ENCODE results near the gene UBR3.

Gene UBR3

DNA sequence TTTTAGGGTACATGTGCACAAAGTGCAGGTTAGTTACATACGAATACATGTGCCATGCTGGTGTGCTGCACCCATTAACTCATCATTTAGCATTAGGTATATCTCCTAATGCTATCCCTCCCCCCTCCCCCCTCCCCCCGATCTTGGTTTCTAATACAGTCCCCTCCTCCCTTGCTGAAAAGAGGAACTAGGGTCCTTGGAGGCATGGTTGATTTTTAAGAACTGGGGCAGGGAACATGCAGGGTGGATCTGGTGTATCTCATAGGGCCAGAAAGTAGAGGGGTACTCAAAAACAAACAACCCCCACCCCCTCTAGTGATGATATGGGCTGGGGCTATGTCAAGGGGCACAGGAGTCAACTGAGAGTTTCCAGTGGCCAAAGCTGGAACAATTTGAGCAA, 153.4 kb downstream of the UBR3 start:
- no peak overlapping the region for H3K9ac ChIP-seq (ENCODE audit: low read depth in 1 of 2, low read length in 2 of 2)
- H3K4me3 ChIP-seq (ENCODE audit: low read length in 2 of 2): no peak overlapping the region
- no peaks in the 10 kb centered on the region for H3K27me3 ChIP-seq (ENCODE audit: control insufficient read depth in 2 of 2, insufficient read depth in 2 of 2, low read length in 2 of 2)
- H3K4me1 ChIP-seq (ENCODE audit: control insufficient read depth in 2 of 2, insufficient read depth in 2 of 2, low read length in 2 of 2): no peaks in the 10 kb centered on the region
- peaks cover 3 to 6% of the 10 kb centered on the region in 2 donors for H3K36me3 ChIP-seq (ENCODE audit: control insufficient read depth in 2 of 2, insufficient read depth in 2 of 2, low read length in 2 of 2)
- H3K9me3 ChIP-seq (ENCODE audit: control insufficient read depth in 2 of 2, low read length in 2 of 2): peaks cover 0 to 3% of the 10 kb centered on the region in 2 donors
- no peak overlapping the region for H3K27ac ChIP-seq (ENCODE audit: low read depth in 2 of 2, low read length in 2 of 2)

DNA sequence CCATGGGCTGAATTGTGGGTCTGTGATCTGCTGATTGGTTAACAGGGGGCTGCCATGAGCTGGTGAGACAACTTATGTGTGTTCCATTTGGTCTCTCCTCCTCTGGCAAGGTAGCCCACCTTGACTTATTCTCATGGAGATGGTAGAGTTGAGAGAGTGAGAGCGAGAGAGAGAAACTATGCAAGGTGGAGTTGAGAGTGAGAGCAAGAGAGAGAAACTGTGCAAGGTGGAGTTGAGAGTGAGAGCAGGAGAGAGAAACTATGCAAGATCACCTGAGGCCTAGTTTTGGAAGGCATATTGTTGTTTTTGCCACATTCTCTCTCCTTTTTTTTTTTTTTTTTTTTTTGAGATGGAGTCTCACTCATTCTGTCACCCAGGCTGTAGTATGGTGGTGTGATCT, 155.7 kb downstream of the UBR3 start:
- Histone ChIP-seq H3K4me1 (ENCODE audit: control insufficient read depth in 2 of 2, insufficient read depth in 2 of 2, low read length in 2 of 2) (no peaks in the 10 kb centered on the region), H3K36me3 (ENCODE audit: control insufficient read depth in 2 of 2, insufficient read depth in 2 of 2, low read length in 2 of 2) (peaks cover 2 to 6% of the 10 kb centered on the region in 2 donors), H3K27ac (ENCODE audit: low read depth in 2 of 2, low read length in 2 of 2) (no peak overlapping the region), H3K9ac (ENCODE audit: low read depth in 1 of 2, low read length in 2 of 2) (no peak overlapping the region), H3K4me3 (ENCODE audit: low read length in 2 of 2) (no peak overlapping the region), H3K9me3 (ENCODE audit: control insufficient read depth in 2 of 2, low read length in 2 of 2) (no peaks in the 10 kb centered on the region), H3K27me3 (ENCODE audit: control insufficient read depth in 2 of 2, insufficient read depth in 2 of 2, low read length in 2 of 2) (no peaks in the 10 kb centered on the region)

DNA sequence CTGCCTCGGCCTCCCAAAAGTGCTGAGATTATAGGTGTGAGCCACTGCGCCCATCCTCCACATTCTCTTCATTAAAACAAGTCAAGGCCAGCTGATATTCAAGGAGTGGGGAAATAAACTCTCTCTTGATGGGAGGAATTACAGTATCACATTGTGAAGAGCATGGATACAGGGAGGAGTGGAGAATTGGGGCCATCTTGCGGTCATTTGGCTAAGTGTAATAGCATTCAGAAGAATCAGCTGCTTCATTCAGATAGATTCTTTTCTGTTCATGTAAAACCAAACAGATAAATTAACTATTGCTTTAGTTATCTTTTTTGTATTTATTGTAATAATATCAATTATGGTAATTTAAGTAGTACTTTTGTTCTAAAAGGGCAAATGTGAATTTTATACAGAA, 156.3 kb downstream of the UBR3 start:
- Histone ChIP-seq H3K4me1 (ENCODE audit: control insufficient read depth in 2 of 2, insufficient read depth in 2 of 2, low read length in 2 of 2) (no peaks in the 10 kb centered on the region), H3K27me3 (ENCODE audit: control insufficient read depth in 2 of 2, insufficient read depth in 2 of 2, low read length in 2 of 2) (no peaks in the 10 kb centered on the region), H3K4me3 (ENCODE audit: low read length in 2 of 2) (no peak overlapping the region), H3K36me3 (ENCODE audit: control insufficient read depth in 2 of 2, insufficient read depth in 2 of 2, low read length in 2 of 2) (peaks cover 2 to 7% of the 10 kb centered on the region in 2 donors), H3K9ac (ENCODE audit: low read depth in 1 of 2, low read length in 2 of 2) (no peak overlapping the region), H3K27ac (ENCODE audit: low read depth in 2 of 2, low read length in 2 of 2) (no peak overlapping the region), H3K9me3 (ENCODE audit: control insufficient read depth in 2 of 2, low read length in 2 of 2) (no peaks in the 10 kb centered on the region)

DNA sequence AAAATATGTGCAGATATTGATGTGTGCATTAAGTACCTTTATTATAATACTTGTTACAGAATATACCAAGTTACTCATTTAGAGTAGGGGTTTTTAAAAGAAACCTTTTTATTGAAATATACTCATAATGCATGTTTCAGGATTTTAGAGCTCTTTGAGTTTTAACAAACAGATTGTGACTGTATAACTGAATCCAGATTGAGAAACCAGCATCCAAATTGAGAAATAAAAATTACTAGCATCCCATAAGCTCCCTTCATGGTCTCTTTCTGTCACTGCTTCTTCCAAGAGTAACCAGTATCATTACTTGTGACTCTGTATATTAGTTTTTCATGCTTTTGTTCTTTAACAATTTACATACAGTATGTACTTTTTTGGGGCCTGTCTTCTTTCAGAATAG, 156.9 kb downstream of the UBR3 start:
- no peaks in the 10 kb centered on the region for H3K4me1 ChIP-seq (ENCODE audit: control insufficient read depth in 2 of 2, insufficient read depth in 2 of 2, low read length in 2 of 2)

DNA sequence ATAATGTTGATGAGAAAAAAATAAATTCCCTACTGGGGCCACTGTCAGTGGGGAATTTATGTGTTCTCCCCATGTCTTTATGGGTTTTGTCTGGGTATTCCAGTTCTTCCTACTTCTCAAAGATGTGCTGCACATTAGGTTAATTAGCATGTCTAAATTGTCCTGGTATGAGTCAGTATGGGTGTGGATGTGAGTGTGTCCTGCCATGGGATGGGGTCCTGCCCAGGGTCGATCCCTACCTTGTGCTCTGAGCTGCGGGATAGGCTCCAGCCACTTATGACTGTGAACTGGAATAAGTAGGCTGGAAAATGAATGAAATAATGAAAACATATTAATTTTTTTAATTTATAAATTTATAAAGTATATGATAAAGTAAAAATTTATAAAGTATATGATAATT, 167.5 kb downstream of the UBR3 start:
- no peaks in the 10 kb centered on the region for H3K4me1 ChIP-seq (ENCODE audit: control insufficient read depth in 2 of 2, insufficient read depth in 2 of 2, low read length in 2 of 2)
- H3K36me3 ChIP-seq (ENCODE audit: control insufficient read depth in 2 of 2, insufficient read depth in 2 of 2, low read length in 2 of 2): peaks cover 0 to 8% of the 10 kb centered on the region in 2 donors
- no peaks in the 10 kb centered on the region for H3K9me3 ChIP-seq (ENCODE audit: control insufficient read depth in 2 of 2, low read length in 2 of 2)
- H3K9ac ChIP-seq (ENCODE audit: low read depth in 1 of 2, low read length in 2 of 2): no peak overlapping the region
- no peak overlapping the region for H3K4me3 ChIP-seq (ENCODE audit: low read length in 2 of 2)
- no peaks in the 10 kb centered on the region for H3K27me3 ChIP-seq (ENCODE audit: control insufficient read depth in 2 of 2, insufficient read depth in 2 of 2, low read length in 2 of 2)
- no peak overlapping the region for H3K27ac ChIP-seq (ENCODE audit: low read depth in 2 of 2, low read length in 2 of 2)

More for the DNA sequence above, 156.9 kb downstream of the UBR3 start:
- H3K4me3 ChIP-seq (ENCODE audit: low read length in 2 of 2): no peak overlapping the region
- H3K9me3 ChIP-seq (ENCODE audit: control insufficient read depth in 2 of 2, low read length in 2 of 2): no peaks in the 10 kb centered on the region
- H3K9ac ChIP-seq (ENCODE audit: low read depth in 1 of 2, low read length in 2 of 2): no peak overlapping the region
- no peak overlapping the region for H3K27ac ChIP-seq (ENCODE audit: low read depth in 2 of 2, low read length in 2 of 2)
- H3K36me3 ChIP-seq (ENCODE audit: control insufficient read depth in 2 of 2, insufficient read depth in 2 of 2, low read length in 2 of 2): peaks cover 2 to 4% of the 10 kb centered on the region in 2 donors
- H3K27me3 ChIP-seq (ENCODE audit: control insufficient read depth in 2 of 2, insufficient read depth in 2 of 2, low read length in 2 of 2): no peaks in the 10 kb centered on the region

DNA sequence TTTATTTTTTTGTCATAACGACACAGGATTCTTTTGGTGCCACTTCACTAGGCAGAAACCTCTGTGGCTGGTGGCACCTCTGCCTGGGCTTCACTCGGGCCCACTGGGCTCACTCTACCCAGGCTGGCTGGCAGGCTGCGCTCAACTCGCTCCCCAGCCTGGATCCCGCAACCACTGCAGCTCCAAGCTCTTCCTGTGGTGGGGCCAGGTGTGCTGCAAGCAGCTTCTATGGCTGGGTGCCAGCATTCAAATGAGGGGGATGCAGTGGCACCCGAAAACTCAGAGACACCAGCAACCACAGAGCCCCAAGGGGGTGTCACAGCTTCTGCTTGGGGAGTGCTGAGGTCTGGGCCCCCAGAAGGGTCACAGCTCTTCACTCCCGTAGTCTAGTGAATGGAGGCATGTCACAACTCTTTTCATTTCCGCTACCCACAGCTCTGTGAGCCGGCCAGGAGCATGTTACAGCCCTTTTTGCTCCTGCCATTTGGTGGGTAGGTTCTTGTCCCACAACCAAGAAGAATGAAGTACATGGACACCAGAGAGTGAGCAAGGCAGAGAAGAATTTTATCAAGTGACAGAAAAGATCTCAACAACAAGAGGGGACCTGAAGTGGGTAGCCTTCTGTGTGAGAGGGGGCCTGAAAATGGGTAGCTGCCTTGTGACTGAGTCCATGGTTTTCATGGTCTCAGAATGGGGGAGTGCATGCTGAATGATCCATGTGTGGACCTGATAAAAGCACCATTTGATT, 170.1 kb downstream of the UBR3 start:
- Histone ChIP-seq H3K9me3 (ENCODE audit: control insufficient read depth in 2 of 2, low read length in 2 of 2) (no peaks in the 10 kb centered on the region), H3K4me3 (ENCODE audit: low read length in 2 of 2) (no peak overlapping the region), H3K9ac (ENCODE audit: low read depth in 1 of 2, low read length in 2 of 2) (no peak overlapping the region), H3K36me3 (ENCODE audit: control insufficient read depth in 2 of 2, insufficient read depth in 2 of 2, low read length in 2 of 2) (peaks cover 5 to 8% of the 10 kb centered on the region in 2 donors), H3K27ac (ENCODE audit: low read depth in 2 of 2, low read length in 2 of 2) (no peak overlapping the region), H3K27me3 (ENCODE audit: control insufficient read depth in 2 of 2, insufficient read depth in 2 of 2, low read length in 2 of 2) (no peaks in the 10 kb centered on the region), H3K4me1 (ENCODE audit: control insufficient read depth in 2 of 2, insufficient read depth in 2 of 2, low read length in 2 of 2) (no peaks in the 10 kb centered on the region)

DNA sequence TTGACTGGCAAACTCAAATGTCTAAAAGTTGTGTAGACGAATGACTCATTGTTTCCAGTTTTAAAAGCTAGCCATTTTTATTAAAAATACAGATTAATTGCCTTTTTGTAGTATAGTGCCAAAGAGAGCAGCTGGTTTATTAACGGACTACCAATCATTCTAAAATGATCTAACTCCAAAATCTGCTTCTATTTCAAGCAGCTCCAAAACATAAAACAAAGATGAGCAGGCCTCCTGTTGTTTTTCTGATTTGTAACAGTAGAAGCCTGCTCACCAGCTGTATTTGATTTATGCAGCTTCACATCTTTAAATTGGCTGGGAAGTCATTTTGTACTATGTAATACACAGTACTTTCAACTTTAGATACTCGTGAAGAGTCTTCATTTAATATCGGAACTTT, 171.8 kb downstream of the UBR3 start:
- H3K27me3 ChIP-seq (ENCODE audit: control insufficient read depth in 2 of 2, insufficient read depth in 2 of 2, low read length in 2 of 2): no peaks in the 10 kb centered on the region
- H3K9ac ChIP-seq (ENCODE audit: low read depth in 1 of 2, low read length in 2 of 2): no peak overlapping the region
- H3K36me3 ChIP-seq (ENCODE audit: control insufficient read depth in 2 of 2, insufficient read depth in 2 of 2, low read length in 2 of 2): peaks cover 11 to 14% of the 10 kb centered on the region in 2 donors
- no peaks in the 10 kb centered on the region for H3K9me3 ChIP-seq (ENCODE audit: control insufficient read depth in 2 of 2, low read length in 2 of 2)
- no peaks in the 10 kb centered on the region for H3K4me1 ChIP-seq (ENCODE audit: control insufficient read depth in 2 of 2, insufficient read depth in 2 of 2, low read length in 2 of 2)
- H3K4me3 ChIP-seq (ENCODE audit: low read length in 2 of 2): no peak overlapping the region
- no peak overlapping the region for H3K27ac ChIP-seq (ENCODE audit: low read depth in 2 of 2, low read length in 2 of 2)

DNA sequence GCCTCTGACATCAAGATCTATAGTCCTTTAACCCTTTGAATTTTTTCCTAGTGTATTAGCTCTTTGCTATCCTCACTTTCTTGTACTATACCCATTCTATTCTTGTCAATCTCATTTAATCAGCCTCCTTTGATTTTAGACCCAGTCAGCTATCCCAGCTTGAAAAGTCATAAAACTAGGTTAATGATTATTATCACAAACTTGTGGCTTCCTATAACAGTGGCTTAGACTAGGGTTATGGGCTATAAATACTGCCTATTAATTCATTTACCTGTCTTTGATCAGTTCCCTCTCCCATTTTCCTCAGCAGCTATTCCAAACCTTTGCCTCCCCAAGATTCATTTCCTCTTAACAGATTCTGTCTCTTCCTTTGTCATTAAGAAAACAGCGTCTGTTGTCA, 174.8 kb downstream of the UBR3 start:
- H3K4me1 ChIP-seq (ENCODE audit: control insufficient read depth in 2 of 2, insufficient read depth in 2 of 2, low read length in 2 of 2): no peaks in the 10 kb centered on the region
- H3K36me3 ChIP-seq (ENCODE audit: control insufficient read depth in 2 of 2, insufficient read depth in 2 of 2, low read length in 2 of 2): peaks cover 14 to 21% of the 10 kb centered on the region in 2 donors
- no peaks in the 10 kb centered on the region for H3K27me3 ChIP-seq (ENCODE audit: control insufficient read depth in 2 of 2, insufficient read depth in 2 of 2, low read length in 2 of 2)
- no peak overlapping the region for H3K4me3 ChIP-seq (ENCODE audit: low read length in 2 of 2)
- no peaks in the 10 kb centered on the region for H3K9me3 ChIP-seq (ENCODE audit: control insufficient read depth in 2 of 2, low read length in 2 of 2)
- no peak overlapping the region for H3K9ac ChIP-seq (ENCODE audit: low read depth in 1 of 2, low read length in 2 of 2)
- H3K27ac ChIP-seq (ENCODE audit: low read depth in 2 of 2, low read length in 2 of 2): no peak overlapping the region

DNA sequence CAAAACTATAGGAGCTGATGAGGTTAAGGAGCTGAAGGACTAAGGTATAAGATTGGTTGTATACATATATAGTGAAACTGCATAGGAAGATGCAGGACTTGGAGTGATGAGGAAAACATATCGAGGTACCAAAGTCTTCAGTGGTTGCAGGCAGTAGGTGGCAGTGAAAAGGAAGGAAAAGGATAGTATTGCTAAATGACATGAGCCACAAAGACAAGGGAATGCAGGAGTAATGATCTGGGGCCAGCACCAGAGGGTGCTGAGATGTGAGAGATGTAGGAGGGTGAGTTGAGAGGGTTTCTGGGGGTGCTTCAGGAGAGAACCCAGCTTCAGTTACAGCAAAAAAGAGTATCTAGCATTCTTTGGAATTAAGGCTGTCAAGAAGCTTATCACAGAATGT, 178.4 kb downstream of the UBR3 start:
- no peaks in the 10 kb centered on the region for H3K27me3 ChIP-seq (ENCODE audit: control insufficient read depth in 2 of 2, insufficient read depth in 2 of 2, low read length in 2 of 2)
- H3K4me1 ChIP-seq (ENCODE audit: control insufficient read depth in 2 of 2, insufficient read depth in 2 of 2, low read length in 2 of 2): no peaks in the 10 kb centered on the region
- H3K9me3 ChIP-seq (ENCODE audit: control insufficient read depth in 2 of 2, low read length in 2 of 2): no peaks in the 10 kb centered on the region
- no peak overlapping the region for H3K27ac ChIP-seq (ENCODE audit: low read depth in 2 of 2, low read length in 2 of 2)
- H3K36me3 ChIP-seq (ENCODE audit: control insufficient read depth in 2 of 2, insufficient read depth in 2 of 2, low read length in 2 of 2): peaks cover 14% of the 10 kb centered on the region in 2 donors
- no peak overlapping the region for H3K9ac ChIP-seq (ENCODE audit: low read depth in 1 of 2, low read length in 2 of 2)
- no peak overlapping the region for H3K4me3 ChIP-seq (ENCODE audit: low read length in 2 of 2)

DNA sequence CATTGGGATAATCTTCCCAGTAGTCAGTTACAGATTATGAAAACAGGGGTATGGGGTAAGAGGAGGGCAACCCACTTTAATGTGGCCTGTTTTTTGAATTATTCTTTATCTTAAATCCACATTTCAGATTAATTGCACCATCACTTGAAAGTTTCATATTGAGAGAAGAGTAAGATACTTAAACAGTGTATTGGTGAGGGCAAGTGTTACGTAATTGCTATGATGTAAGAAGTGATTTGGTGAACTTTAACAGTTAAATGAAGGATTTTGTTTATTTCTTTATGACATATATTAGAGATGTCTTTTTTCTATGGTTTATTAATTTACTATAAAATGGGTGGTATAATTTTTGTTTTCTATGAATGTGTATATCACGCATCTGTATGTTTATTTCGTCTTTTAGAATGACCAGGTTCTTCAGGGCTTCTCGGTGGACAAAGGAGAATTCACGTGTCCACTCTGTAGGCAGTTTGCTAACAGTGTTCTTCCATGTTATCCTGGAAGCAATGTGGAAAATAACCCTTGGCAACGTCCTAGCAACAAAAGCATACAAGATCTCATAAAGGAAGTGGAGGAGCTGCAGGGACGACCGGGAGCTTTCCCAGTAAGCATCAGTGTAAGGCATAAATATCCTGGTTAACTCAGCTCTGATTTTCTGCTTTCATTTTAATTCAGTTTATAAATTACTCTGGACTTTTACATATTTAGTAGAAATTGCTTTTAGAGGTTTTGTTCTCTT, 179.5 kb downstream of the UBR3 start:
- no peaks in the 10 kb centered on the region for H3K27me3 ChIP-seq (ENCODE audit: control insufficient read depth in 2 of 2, insufficient read depth in 2 of 2, low read length in 2 of 2)

More for the DNA sequence above, 179.5 kb downstream of the UBR3 start:
- Histone ChIP-seq H3K27ac (ENCODE audit: low read depth in 2 of 2, low read length in 2 of 2) (no peak overlapping the region), H3K9me3 (ENCODE audit: control insufficient read depth in 2 of 2, low read length in 2 of 2) (no peaks in the 10 kb centered on the region), H3K4me3 (ENCODE audit: low read length in 2 of 2) (no peak overlapping the region), H3K9ac (ENCODE audit: low read depth in 1 of 2, low read length in 2 of 2) (no peak overlapping the region), H3K36me3 (ENCODE audit: control insufficient read depth in 2 of 2, insufficient read depth in 2 of 2, low read length in 2 of 2) (peaks cover 14% of the 10 kb centered on the region in 2 donors), H3K4me1 (ENCODE audit: control insufficient read depth in 2 of 2, insufficient read depth in 2 of 2, low read length in 2 of 2) (no peaks in the 10 kb centered on the region)

All from mucosa of rectum (tissue), 2 donors.